K562 (cell line): ENCODE results near the gene KLF2. TPM values are rescaled to one million over a fixed set of nuclear protein-coding genes. Genes with fewer than 3 reads are reported as not detected.

Source experiments
- ATAC-seq: fragments of 200-7000 bp; cut with Tn5 transposase; 3 replicates; pipeline ENCODE4 v1.9.1; 2020; ENCODE audit warnings: moderate library complexity
- BruUV-seq: library from RNA; stranded (reverse); fragments of 400-500 nt; replicated peaks from 2 replicates; lab custom pipeline; 2021; lab: Mats Ljungman, UMichigan
- CTCF ChIA-PET: fragments of 300-600 bp; formaldehyde crosslinking; extraction: SDS; loops from one replicate; lab custom pipeline; 2021; ENCODE audit warnings: low intra/inter-chr PET ratio; lab: Yijun Ruan, JAX
- POLR2A ChIA-PET: fragments of 300-600, 350-650 bp; sonication (Branson Sonifier 250); formaldehyde crosslinking; extraction: SDS; loops from one replicate; lab custom pipeline; 2021; ENCODE audit warnings: antibody characterized with exemption, inconsistent platforms; lab: Yijun Ruan, JAX
- DNase-seq, 4 experiments: peaks; one replicate each; pipeline versions ENCODE4 v3.0.0 to v3.0.0-alpha.2; 2011 to 2018; ENCODE audit warnings: low spot score in 3 of 4, mixed read lengths in 3 of 4; ENCODE audit errors: extremely low read depth in 1 of 4
- FAIRE-seq: peaks from 2 replicates; lab custom pipeline; 2011; peaks lifted over from hg19 to GRCh38; lab: Jason Lieb, UNC
- H2AFZ ChIP-seq: 2 replicates; pipeline ENCODE4 v1.6.0; 2011; ENCODE audit warnings: low read depth, low read length, control low read depth, inconsistent platforms
- H3K27ac ChIP-seq: fragments of 200-600 bp; 3 replicates; pipeline ENCODE4 v1.8.0; 2011; ENCODE audit warnings: low read depth, mild to moderate bottlenecking, control low read depth, inconsistent platforms, low read length, moderate library complexity, mixed read lengths; ENCODE audit errors: extremely low read depth
- H3K27me3 ChIP-seq, 2 experiments: fragments of 300-600 bp in 1 of 2; 2 replicates in 1 of 2; 3 replicates in 1 of 2; pipeline versions ENCODE4 v1.6.0 to v1.8.0; 2011; ENCODE audit warnings: inconsistent platforms in 2 of 2, low read length in 2 of 2, mild to moderate bottlenecking in 1 of 2, mixed read lengths in 1 of 2, moderate library complexity in 1 of 2; ENCODE audit not compliant: control insufficient read depth in 2 of 2, insufficient read depth in 2 of 2
- H3K36me3 ChIP-seq: fragments of 300-600 bp; 3 replicates; pipeline ENCODE4 v1.8.0; 2011; ENCODE audit warnings: mild to moderate bottlenecking, low read length, inconsistent platforms; ENCODE audit not compliant: control insufficient read depth, insufficient read depth
- H3K4me1 ChIP-seq, 2 experiments: fragments of 200-600 bp in 1 of 2; replicated peaks in 1 of 2; 2 replicates in 1 of 2; 3 replicates in 1 of 2; pipeline versions ENCODE4 v1.5.1 to v1.8.0; 2011; ENCODE audit warnings: inconsistent platforms in 2 of 2, low read length in 2 of 2, mild to moderate bottlenecking in 1 of 2, mixed read lengths in 1 of 2, moderate library complexity in 1 of 2; ENCODE audit not compliant: control insufficient read depth in 2 of 2, insufficient read depth in 2 of 2
- H3K4me2 ChIP-seq: 2 replicates; pipeline ENCODE4 v1.6.1; 2011; ENCODE audit warnings: low read length, control low read depth, inconsistent platforms, mixed read lengths; ENCODE audit not compliant: insufficient read depth
- H3K4me3 ChIP-seq: fragments of 200-600 bp; sonication (generic), shearing (Covaris generic); 2 replicates; pipeline ENCODE4 v1.5.1; 2016; ENCODE audit warnings: control low read depth, inconsistent platforms
- H3K79me2 ChIP-seq: fragments of 200-600 bp; 3 replicates; pipeline ENCODE4 v1.8.0; 2011; ENCODE audit warnings: low read length, inconsistent platforms; ENCODE audit not compliant: control insufficient read depth, insufficient read depth
- H3K9ac ChIP-seq, 2 experiments: 2 replicates each; pipeline versions ENCODE4 v1.6.0 to v1.6.1; 2011; ENCODE audit warnings: low read depth in 2 of 2, low read length in 2 of 2, control low read depth in 1 of 2, inconsistent platforms in 1 of 2, mild to moderate bottlenecking in 1 of 2, mixed read lengths in 1 of 2; ENCODE audit not compliant: insufficient read depth in 1 of 2
- H3K9me1 ChIP-seq: one replicate; pipeline ENCODE4 v1.6.0; 2011; ENCODE audit warnings: inconsistent platforms, mild to moderate bottlenecking, low read length, moderate library complexity; ENCODE audit not compliant: control insufficient read depth, insufficient read depth
- H3K9me3 ChIP-seq: replicated peaks from 2 replicates; pipeline ENCODE4 v1.5.1; 2011; ENCODE audit warnings: low read depth, low read length, inconsistent platforms; ENCODE audit not compliant: control insufficient read depth, insufficient read depth
- H4K20me1 ChIP-seq: replicated peaks from 2 replicates; pipeline ENCODE4 v1.6.1; 2011; ENCODE audit warnings: low read length, inconsistent platforms, mixed read lengths; ENCODE audit not compliant: control insufficient read depth, insufficient read depth
- ARID1B ChIP-seq: fragments of 450-650 bp; IDR thresholded peaks from 2 replicates; pipeline ENCODE4 v1.6.1; 2016; ENCODE audit warnings: antibody characterized with exemption, mild to moderate bottlenecking, inconsistent platforms
- BRCA1 ChIP-seq, 2 experiments: fragments of 450-650 bp in 1 of 2; sonication (generic) in 1 of 2; formaldehyde crosslinking in 1 of 2; IDR thresholded peaks; 2 replicates each; pipeline versions ENCODE4 v1.5.0 to v1.6.1; 2017 to 2020; ENCODE audit warnings: mild to moderate bottlenecking in 1 of 2, missing genetic modification reagents in 1 of 2
- KDM1A ChIP-seq, 2 experiments: fragments of 450-650 bp; IDR thresholded peaks; 2 replicates each; pipeline ENCODE4 v1.6.1; 2016; ENCODE audit warnings: mild to moderate bottlenecking in 2 of 2
- MYC ChIP-seq, 2 experiments: fragments of 250-450 bp in 1 of 2; sonication (Bioruptor Pico) in 1 of 2; IDR thresholded peaks; 2 replicates each; pipeline versions ENCODE4 v1.5.1 to v1.6.1; 2012 to 2021; ENCODE audit warnings: low read depth in 2 of 2, borderline replicate concordance in 1 of 2, improper control_type of control experiment in 1 of 2, low read length in 1 of 2, mild to moderate bottlenecking in 1 of 2, moderate library complexity in 1 of 2
- NCOA1 ChIP-seq: fragments of 450-650 bp; IDR thresholded peaks from 2 replicates; pipeline ENCODE4 v1.6.1; 2016; ENCODE audit warnings: low read depth
- NFE2L1 ChIP-seq: fragments of 450-650 bp; IDR thresholded peaks from 2 replicates; pipeline ENCODE4 v1.6.1; 2016; ENCODE audit warnings: missing genetic modification characterization, low read depth, mild to moderate bottlenecking, missing compliant biosample characterization, moderate library complexity, borderline replicate concordance
- PPARD ChIP-seq: fragments of 250-450 bp; sonication (Bioruptor Pico); IDR thresholded peaks from 2 replicates; pipeline ENCODE4 v1.8.0; 2022; ENCODE audit warnings: inconsistent platforms, mild to moderate bottlenecking, moderate library complexity
- SAFB ChIP-seq: fragments of 200-400 bp; formaldehyde crosslinking; IDR thresholded peaks from 2 replicates; pipeline ENCODE4 v1.6.1; 2017; ENCODE audit warnings: low read depth, low read length, borderline replicate concordance
- SMAD1 ChIP-seq: fragments of 150-350 bp; IDR thresholded peaks from 2 replicates; pipeline ENCODE4 v1.6.1; 2014; ENCODE audit warnings: low read length, low read depth; ENCODE audit not compliant: partially characterized antibody
- THAP7 ChIP-seq: fragments of 250-450 bp; sonication (Bioruptor Pico); IDR thresholded peaks from 2 replicates; pipeline ENCODE4 v1.5.0; 2021
- WGBS: fragments of 100-300 bp; shearing (Covaris generic); methylation state at CpG from one replicate; pipeline ENCODE4 v1.1.6; 2016; ENCODE audit warnings: low coverage, mixed read lengths; ENCODE audit not compliant: insufficient coverage; ENCODE audit errors: missing lambda C conversion rate; 5-methylcytosine and 5-hydroxymethylcytosine counted together
- in situ Hi-C: fragments of 300-500 bp; cut with MboI; formaldehyde crosslinking; loops from 4 replicates; pipeline ENCODE4 v1.15.0; 2018; ENCODE audit warnings: inconsistent platforms, mixed read lengths
- intact Hi-C: fragments of 100-400 bp; cut with micrococcal nuclease; formaldehyde crosslinking; loops from 2 replicates; pipeline ENCODE4 v1.14.2; 2022
- polyA plus RNA-seq, 8 experiments: library from polyadenylated mRNA; depleted of rRNA in 4 of 8; stranded (reverse) in 5 of 8; unstranded in 3 of 8; fragments of >200 nt; fragmentation: Nextera tagmentation in 2 of 8; fragmentation: Illumina TruSeq in 1 of 8; extraction: Ambion mirVana in 2 of 8; extraction: Trizol in 1 of 8; gene quantifications; 2 replicates each; pipeline versions ENCODE4 v1.2.1 to v1.2.3, GENCODE V29; 2011 to 2014; ENCODE audit warnings: inconsistent platforms in 1 of 8, missing spikeins in 1 of 8
- total RNA-seq, 7 experiments: library from RNA; depleted of rRNA in 6 of 7; stranded (reverse); fragments of >200 nt in 6 of 7; fragmentation: Illumina TruSeq in 2 of 7; extraction: Trizol in 2 of 7; gene quantifications; 2 replicates each; pipeline versions ENCODE4 v1.2.1 to v1.2.3, GENCODE V29; 2011 to 2021; ENCODE audit warnings: low replicate concordance in 1 of 7

KLF2 gene
- total and polyA plus RNA-seq, 9 of the 15 experiments (the other 6 are each of a cell fraction or from before 2014, with no cell fraction given): 0.07 to 0.71 TPM; not detected in 7

DNA sequence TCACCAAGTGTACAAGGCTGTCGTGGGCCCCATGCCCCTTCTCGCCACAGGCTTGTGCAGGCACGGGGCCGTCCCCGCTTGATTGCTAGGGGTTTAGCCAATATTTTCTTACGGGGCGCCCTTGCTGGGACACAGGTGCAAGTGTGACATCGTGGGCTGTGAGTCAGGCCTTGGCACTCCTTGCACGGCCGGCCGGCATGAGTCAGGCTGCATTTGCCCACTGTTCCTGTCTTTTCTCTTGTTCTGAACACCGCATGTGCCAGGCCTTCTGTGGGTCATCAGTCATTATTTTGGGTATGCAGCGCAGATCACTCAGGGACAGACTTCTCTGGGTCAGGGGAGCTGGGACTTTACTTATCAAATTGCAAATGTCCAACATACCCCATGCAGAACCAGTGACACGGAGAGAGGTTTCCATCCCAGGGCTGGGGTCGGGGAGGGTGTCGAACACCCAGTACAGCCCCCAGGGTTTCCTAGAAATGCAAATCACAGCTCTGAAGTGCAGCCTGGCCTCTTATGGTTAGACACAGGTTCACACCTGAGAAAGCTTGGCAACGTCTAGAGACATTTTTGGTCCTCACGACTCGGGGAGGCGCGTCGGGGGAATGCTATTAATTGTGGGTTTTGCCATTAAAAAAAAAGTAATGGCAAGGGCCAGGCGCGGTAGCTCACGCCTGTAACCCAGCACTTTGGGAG lies 22.5 kb upstream of the KLF2 start (continued):
- no peak for TF ChIP-seq THAP7
- TF ChIP-seq BRCA1 (IDR thresholded peaks at IDR 0.05): no peak
- no peak for TF ChIP-seq BRCA1 (CRISPR knock-in tag; IDR thresholded peaks at IDR 0.05)
- TF ChIP-seq PPARD (CRISPR knock-in tag): no peak

GRCh38 chr19:16303755-16304154 lies 20.9 kb upstream of the KLF2 start:
- 0% methylated on average over 3 of the region's 3 CpGs for WGBS
- FAIRE-seq: no peak

More at GRCh38 chr19:16303755-16304154, 20.9 kb upstream of the KLF2 start:
- Histone ChIP-seq H3K4me1 (peaks cover 0 to 4% of the 10 kb centered on the region in 2 experiments; a peak in 1 of 5 replicates), H2AFZ (no peak overlapping the region), H3K4me2 (no peak overlapping the region), H3K4me3 (no peak overlapping the region), H3K79me2 (no peaks in the 10 kb centered on the region), H4K20me1 (no peaks in the 10 kb centered on the region; the same call in 1 of the 2 replicates), H3K27ac (no peak overlapping the region), H3K27me3 (peaks cover 10 to 36% of the 10 kb centered on the region in 2 experiments; a peak in 4 of 5 replicates), H3K9me3 (no peaks in the 10 kb centered on the region), H3K9ac (no peak overlapping the region), H3K36me3 (no peaks in the 10 kb centered on the region), H3K9me1 (no peaks in the 10 kb centered on the region)
- ChIA-PET POLR2A (interaction anchor here (0.6 kb wide), 2 partner anchors 11 to 192 kb away, joined by 3 read pairs; partner anchors contain the start of gene CALR3), CTCF (no interaction called here)
- DNase-seq: no peak
- no peak for TF ChIP-seq ARID1B
- TF ChIP-seq KDM1A (IDR thresholded peaks at IDR 0.05): no peak
- no peak for TF ChIP-seq NFE2L1 (tag)
- no peak for TF ChIP-seq MYC (IDR thresholded peaks at IDR 0.05; ENCODE audit: low read depth, low read length)
- no peak for TF ChIP-seq MYC (CRISPR knock-in tag; IDR thresholded peaks at IDR 0.05; ENCODE audit: borderline replicate concordance, low read depth)
- no peak for TF ChIP-seq NCOA1
- no peak for TF ChIP-seq SAFB
- no peak for TF ChIP-seq SMAD1
- BruUV-seq: no TSS peak
- intact Hi-C loops: no loop called here
- in situ Hi-C loops: no loop called here
- ATAC-seq: no peak
